Measurements from ENCODE around the gene KIF16B.

DNA sequence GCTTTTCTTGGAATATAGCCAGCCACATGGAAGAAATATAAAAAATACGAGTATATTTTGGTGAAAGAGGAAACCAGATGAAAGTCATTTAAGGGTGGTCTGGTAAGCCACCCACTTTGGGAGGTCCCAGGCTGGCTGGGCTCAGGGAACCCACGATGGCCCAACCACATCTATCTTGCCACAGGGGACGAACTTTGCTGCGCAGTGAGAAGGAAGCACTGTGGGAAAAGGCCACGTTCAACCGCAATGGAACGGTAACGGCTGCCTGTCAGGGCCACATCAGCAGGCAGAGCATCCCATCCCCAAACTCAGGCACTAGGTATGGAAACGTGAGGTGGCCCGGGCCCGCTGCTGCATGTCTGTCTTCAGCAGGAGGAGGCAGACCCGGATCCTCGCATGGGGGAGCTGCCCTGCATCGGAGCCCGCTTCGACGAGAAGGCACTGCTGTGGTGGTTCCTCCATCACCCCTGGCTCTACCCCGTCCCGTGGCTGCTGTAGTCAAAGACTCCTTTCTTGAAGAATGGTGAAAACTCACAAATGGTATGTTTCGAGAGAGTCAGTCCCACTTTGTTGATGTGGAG is 300.4 kb downstream of the KIF16B start:
- no peak for TF ChIP-seq EZH2 (IDR thresholded peaks at IDR 0.05; ENCODE audit: borderline replicate concordance)
- TF ChIP-seq, protein P1, sequence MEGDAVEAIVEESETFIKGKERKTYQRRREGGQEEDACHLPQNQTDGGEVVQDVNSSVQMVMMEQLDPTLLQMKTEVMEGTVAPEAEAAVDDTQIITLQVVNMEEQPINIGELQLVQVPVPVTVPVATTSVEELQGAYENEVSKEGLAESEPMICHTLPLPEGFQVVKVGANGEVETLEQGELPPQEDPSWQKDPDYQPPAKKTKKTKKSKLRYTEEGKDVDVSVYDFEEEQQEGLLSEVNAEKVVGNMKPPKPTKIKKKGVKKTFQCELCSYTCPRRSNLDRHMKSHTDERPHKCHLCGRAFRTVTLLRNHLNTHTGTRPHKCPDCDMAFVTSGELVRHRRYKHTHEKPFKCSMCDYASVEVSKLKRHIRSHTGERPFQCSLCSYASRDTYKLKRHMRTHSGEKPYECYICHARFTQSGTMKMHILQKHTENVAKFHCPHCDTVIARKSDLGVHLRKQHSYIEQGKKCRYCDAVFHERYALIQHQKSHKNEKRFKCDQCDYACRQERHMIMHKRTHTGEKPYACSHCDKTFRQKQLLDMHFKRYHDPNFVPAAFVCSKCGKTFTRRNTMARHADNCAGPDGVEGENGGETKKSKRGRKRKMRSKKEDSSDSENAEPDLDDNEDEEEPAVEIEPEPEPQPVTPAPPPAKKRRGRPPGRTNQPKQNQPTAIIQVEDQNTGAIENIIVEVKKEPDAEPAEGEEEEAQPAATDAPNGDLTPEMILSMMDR (IDR thresholded peaks at IDR 0.05; ENCODE audit: poor library complexity), result no peak

All from hepatocyte (in vitro differentiated cells).